OCI-M2 (cell line): ENCODE results near the gene POLD4.

Experiments
- DNase-seq: peaks from one replicate; lab custom pipeline; 2025; ENCODE audit not compliant: unreplicated experiment; lab: John Stamatoyannopoulos, UW

Gene POLD4

DNA sequence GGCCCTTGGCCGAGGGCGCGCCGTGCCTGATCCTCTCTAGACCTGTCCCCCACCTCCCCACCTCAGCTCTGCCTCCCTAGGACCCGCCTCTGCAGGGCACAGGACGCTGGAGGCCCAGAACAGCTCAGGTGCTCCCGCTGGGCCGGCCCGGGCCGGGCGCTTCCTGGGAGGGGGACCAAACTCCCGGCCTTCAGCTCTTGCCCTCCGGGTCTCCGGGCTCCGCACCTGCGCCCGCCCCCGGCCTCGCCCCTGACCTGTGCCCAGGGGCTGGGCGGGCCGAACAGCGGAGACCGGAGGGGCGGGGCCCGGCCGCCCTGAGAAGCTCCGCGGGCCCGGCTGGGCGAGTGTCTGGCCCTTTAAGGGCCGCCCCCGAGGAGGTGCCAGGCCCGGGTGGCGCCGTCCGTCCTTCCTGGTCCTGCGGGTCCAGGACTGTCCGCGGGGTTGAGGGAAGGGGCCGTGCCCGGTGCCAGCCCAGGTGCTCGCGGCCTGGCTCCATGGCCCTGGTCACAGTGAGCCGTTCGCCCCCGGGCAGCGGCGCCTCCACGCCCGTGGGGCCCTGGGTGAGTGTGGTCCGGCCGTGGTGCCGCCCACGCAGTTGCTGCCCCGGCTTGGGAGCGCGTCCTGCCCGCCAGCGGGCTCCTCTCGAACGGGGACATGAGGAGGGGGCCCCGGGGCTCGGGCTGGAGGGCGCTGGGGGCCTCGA is 50.1 kb downstream of the POLD4 start, which contains the start of gene SSH3:
SSH3 (plus strand) TSS at position 399 of the 703 bp plus-strand sequence; CDS start at position 495, 96 bp downstream.
- no peak for DNase-seq

DNA sequence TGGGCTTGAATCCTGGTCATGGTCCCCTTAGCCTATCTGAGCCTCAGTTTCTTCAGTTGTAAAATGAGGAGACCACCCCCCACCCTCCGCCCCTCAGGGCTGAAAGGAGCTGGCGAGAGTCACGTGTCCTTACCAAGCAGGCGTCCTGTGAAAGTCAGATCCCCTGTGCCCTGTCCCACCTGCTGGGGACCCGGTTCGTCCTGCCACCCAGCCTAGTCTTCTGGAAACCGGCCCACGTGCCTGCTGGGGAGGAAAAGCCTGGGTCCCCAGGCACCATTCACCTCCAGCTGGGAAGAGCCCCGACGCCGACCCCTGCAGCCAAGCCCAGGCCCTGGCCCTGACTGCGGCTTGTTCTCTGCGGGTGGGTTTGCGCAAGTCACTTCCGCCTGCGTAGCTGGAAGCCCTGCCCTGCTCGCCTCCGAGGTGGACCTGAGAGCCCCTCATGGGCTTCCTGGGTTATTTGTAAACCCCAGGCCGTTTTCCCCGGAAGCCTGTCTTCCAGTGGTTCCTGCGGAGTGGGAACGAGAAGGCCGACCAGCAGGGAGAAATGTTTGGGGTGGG is 50.7 kb downstream of the POLD4 start:
- no peak for DNase-seq

DNA sequence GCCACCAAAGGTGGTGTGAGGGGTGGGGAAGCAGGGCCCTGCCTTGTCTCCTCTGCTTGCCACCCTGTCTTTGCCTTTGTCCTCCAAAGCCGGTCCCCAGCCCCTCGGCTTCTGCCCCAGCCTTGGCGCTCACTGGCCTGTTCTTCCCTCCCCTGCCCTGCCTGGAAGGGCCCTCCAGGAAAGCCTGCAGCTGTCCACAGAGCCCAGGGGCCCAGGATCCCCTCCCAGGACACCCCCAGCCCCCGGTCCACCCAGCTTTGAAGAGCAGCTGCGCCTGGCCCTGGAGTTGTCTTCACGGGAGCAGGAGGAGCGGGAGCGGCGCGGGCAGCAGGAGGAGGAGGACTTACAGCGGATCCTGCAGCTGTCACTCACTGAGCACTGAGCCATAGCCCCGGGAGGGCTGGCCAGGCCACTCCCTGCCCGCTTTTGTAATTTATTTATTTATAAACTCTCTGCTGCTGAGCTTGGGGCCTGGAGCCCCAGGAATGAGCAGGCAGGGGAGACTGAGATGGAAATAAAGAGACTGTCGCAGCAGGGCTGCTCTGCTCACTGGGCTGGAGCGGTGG is 51.3 kb downstream of the POLD4 start:
- DNase-seq, result no peak

DNA sequence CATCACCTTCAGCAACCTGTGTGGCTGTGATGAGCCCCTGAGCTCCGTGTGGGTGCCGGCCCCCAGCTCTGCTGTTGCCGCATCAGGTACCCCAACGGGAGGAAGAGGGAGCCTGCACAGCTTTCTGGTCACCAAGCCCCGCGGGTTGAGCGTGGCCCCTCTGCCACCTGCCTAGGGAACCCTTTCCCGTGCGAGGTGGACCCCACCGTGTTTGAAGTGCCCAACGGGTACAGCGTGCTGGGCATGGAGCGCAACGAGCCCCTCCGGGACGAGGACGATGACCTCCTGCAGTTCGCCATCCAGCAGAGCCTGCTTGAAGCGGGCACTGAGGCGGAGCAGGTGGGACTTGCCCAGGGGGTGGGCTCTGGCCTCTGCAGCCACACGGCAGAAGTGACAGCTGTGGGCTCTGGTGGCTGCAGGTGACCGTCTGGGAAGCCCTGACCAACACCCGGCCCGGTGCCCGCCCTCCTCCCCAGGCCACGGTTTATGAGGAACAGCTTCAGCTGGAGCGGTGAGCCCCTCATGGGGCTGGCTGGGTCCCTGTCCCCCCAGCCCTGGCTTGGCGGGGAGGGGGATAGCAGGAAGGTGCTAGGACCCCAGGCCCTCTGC is 51.9 kb downstream of the POLD4 start:
- DNase-seq, result no peak
